MM.1S (cell line): ENCODE measurements around the gene LIMS3.
"Not testable (repeated sequence)": the region's sequence is repeated elsewhere in the genome, so short reads cannot be mapped to it uniquely, and the experiment has no call there.

Experiments
- CTCF ChIP-seq: fragments of 300-600 bp; sonication (generic); IDR thresholded peaks from 2 replicates; pipeline ENCODE4 v1.5.1; 2016; ENCODE audit warnings: antibody characterized with exemption, low read length, mixed read lengths
- EZH2 ChIP-seq: fragments of 300-600 bp; sonication (generic); optimal IDR thresholded peaks from 2 replicates; pipeline ENCODE3; 2017; ENCODE audit warnings: low read depth, mild to moderate bottlenecking, antibody characterized with exemption, low read length, mixed read lengths
- EZH2phosphoT487 ChIP-seq: fragments of 300-600 bp; sonication (generic); IDR thresholded peaks from 2 replicates; pipeline ENCODE4 v1.6.1; 2018; ENCODE audit warnings: antibody characterized with exemption, low read length

GRCh38 chr2:109966107-109966736 lies 67.7 kb downstream of the LIMS3 start:
- not testable (repeated sequence) for TF ChIP-seq EZH2, CTCF, EZH2phosphoT487
